HG03521 (cell line): ENCODE measurements around the gene CELA2A.
"Not testable (repeated sequence)": the region's sequence is repeated elsewhere in the genome, so short reads cannot be mapped to it uniquely, and the experiment has no call there.

Experiments used
- ATAC-seq: cut with Tn5 transposase; IDR thresholded peaks from one replicate; pipeline ENCODE4 v1.9.1; 2021; ENCODE audit warnings: mild to moderate bottlenecking, moderate library complexity; ENCODE audit not compliant: unreplicated experiment

Gene CELA2A

DNA sequence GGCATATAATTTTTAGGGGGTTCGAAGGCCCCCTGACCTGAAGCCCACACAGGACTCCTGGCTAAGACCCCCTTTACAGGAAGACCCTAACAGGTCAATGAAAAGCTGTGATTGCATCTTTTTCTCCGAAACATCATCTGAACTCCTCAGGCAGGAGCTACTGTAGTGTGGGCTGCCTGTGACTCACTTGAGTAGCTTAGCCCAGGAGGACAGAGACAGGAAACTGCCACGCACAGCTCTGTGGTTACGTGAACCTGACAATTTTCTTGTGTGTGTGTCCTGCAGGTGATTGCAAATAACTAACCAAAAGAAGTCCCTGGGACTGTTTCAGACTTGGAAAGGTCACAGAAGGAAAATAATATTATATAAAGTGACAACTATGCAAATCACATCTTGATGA, 34.5 kb downstream of the CELA2A start:
- not testable (repeated sequence) for ATAC-seq

DNA sequence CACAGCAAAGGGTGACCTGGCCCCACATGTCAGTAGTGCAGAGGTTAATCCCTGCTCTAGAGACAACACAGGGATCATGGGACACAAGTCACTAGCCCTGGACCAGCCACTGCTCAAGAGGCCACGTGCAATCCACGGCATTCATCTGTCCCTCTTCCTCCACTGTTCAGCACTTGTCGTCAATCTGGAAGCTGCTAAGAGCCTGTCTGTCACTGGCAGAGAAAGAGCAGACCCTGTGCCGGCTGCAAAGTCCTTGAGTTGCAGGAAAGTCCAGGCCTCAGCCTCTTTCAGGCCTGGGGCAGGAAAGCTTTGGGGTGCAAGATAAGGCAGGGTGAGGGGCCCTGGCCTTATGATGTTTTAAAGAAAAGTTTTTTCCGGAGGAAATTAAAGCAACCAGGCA, 36.1 kb downstream of the CELA2A start:
- no peak for ATAC-seq

DNA sequence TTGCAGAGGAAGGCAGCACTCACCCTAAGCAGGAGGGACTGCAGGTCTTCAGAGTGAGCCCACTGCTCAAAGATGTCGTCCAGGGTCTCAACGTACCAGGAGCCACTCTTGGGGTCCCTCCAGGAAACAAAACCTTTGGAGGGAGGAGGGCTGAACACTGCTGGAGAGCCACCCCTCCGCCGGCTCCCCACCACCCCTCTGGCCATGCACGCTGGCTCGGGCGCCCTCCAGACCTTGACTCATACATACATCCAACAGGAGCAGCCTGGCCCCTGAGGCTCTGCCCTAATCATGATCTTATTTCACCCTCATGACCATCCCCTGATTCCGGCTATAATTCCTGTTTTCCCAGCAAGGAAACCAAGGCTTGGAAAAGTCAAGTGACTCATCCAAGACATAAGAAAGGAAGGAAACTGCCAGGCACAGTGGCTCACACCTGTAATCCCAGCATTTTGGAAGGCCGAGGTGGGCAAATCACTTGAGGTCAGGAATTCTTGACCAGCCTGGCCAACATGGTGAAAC, 37.4 kb downstream of the CELA2A start:
- ATAC-seq = no peak

DNA sequence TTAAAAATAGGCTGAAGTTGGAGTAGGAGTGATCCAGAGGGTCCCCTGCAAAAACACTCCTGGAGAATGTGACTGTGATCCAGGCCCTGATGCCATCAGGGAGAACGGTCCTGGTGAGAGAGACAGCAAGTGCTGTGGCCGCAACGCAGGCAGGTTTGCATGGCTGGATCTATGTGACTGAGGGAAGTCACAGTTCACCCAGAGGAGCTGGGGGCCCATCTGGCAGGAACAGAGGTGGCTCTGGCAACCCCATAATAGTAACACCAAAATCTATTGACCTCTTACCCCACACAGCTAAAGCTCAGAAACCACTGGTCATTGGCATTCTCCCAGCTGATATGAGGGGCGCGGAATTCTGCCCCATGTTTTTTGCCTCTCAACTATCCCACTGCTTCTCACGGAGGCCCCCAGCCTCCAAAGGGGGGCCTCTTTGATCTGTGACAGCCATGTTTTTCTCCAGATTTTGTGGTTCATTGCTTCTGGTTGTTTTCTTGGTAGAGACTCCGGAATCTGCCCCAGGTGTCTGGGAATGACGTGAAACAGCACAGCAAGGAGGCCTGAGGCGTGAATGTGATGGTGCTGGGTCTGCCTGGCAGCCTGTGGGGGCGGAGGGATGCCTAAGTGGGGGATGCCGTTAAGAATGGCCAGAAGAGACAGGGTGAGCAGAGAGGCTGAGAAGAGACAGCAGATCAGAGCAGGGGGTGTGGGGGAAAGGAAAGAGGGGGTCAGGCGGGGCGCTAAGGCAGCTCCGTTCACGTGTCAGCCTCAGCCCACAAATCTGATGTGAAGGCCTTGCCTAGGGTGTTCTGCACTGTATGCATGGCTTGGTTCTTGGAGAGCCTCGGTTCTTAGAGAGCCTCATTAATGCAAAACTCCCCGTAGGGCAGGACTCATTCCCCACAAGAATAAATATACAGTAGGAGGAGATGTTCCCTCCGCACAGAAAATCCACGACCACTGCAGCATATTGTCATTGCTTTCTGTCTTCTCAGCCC, 43.9 kb downstream of the CELA2A start:
- no peak for ATAC-seq

DNA sequence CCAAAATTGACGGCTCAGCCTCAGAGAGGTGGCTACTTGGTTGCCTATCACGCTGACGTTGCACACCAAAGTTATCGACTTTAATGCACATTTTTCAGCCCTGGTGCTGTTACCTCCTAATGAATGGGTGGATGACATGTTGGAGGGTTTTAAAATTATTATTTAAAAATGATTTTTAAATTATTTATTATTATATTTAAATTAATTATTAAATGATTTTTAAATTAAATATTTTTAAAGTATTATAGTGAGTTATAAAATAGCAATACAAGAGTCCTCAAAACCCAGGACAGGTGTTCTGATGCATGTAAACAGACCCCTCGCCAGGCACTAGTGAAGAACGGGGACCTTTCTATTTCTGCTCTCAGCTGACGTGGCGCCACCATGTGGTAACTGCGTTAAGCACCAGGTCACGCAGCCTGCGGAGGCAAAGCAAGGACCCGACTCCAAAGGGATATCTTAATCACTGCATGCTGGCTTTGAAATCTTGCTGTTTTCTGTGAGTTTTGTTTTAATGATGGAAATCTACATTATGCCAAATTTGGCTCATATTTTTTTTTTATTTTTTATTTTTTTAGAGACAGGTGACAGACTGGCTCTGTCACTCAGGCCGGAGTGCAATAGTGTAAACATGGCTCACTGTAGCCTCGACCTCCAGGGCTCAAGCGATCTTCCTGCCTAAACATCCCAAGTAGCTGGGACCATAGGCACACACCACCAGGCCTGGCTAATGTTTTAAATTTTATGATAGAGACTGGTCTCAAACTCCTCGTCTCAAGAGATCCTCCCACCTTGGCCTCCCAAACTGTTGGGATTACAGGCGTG, 44.9 kb downstream of the CELA2A start:
- no peak for ATAC-seq

DNA sequence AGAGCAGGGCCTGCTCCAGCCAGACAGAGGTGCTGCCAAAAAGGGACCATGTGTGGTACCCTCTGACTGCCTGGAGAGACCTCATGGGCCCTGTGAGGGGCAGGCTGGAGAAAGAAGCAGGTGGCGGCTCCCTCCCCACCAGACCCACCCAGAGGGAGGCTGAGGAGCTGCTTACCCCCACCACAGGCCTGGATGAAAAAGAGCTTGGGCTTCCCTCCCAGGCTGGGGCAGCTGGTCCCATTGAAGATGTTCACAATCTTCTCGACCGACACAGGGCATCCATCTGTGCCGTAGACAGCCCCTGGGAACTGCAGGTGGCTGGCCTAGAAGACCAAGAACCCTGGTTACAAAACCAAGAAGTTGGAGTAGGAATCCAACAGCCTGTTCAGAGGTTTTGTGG, 47.9 kb downstream of the CELA2A start:
- ATAC-seq = no peak

DNA sequence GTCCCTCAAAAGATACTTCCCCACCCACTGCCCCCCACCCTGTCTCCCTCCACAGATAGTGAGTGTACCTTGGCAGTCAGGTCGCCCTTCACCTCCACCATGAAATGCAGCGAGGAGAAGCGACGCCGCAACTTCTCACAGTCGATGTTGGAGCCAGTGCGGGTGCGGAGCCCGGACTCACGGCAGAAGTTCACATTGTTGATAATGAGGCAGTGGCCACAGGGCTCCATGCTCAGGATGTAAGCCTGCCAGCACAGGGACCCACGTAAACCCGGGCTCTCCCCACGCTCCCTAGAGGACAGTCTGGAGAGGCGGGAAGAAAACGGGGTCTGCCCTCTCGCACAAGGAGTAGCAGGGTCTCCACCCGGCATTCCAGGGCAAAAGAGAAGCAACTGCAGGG, 50.3 kb downstream of the CELA2A start:
- no peak for ATAC-seq

DNA sequence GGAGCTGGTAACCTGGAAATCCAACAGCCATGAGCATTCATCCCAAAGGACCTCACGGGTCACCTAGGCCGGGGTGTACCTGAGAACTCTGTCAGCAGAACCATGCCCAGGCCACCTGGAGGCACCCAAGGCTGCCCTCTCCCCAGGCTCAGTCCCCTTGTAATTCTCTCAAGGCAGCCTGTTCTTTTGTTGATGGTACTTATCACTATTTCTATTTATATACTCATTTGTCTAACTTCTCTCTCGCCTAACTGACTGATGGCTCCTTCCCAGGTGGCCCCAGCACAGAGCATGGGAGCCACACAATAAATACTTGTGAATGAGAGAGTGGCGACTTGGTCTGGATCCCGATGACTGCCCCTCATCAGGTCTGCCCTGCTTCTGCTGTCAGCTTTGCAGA, 50.7 kb downstream of the CELA2A start:
- ATAC-seq = no peak

DNA sequence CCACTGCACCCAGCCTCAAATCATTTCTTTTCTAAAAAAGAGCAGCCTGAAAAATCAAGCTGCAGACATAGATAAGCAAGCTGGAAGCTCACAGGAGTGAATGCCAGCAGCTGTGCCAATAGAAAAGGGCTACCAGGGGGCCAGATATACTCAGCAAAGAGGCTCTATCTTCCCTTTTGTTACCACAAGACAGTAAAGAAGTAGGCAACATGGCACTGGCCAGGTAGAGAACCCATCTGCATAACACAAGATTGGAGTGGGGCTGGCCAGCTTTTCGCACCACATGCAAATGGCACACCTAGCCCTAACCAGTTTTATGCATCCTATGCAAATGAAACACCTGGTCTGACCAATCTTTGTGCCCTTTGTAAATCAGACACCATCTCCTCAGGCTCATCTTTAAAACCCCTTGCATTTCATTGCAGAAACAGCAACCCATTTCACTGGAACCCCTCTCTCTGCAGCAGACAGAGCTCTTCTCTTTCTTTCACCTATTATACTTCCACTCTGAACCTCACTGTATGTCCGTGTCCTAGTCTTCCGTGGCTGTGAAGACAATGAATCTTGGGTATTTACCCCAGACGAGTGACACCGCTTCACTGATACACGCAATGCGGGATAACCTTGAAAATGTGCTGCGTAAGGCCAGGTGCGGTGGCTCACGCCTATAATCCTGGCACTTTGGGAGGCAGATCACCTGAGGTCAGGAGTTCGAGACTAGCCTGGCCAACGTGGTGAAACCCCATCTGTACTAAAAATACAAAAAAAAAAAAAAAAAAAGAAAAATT, 52.4 kb downstream of the CELA2A start:
- no peak for ATAC-seq

DNA sequence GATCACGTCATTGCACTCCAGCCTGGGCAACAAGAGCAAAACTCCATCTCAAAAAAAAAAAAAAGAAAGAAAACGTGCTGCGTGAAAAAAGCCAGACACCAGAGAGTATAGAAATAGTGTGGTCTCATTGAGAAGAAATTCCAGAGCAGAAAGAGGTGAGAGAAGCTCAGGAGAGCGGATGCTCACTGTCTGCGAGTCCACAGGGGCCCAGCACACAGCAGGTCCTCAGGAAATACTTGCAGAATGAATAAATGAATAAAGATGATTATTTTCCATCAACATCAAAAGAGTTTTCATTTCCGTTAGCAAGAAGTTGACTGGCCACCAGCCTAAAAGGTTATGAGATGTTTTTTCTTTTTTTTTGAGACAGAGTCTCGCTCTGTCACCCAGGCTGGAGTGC, 53.1 kb downstream of the CELA2A start:
- no peak for ATAC-seq

DNA sequence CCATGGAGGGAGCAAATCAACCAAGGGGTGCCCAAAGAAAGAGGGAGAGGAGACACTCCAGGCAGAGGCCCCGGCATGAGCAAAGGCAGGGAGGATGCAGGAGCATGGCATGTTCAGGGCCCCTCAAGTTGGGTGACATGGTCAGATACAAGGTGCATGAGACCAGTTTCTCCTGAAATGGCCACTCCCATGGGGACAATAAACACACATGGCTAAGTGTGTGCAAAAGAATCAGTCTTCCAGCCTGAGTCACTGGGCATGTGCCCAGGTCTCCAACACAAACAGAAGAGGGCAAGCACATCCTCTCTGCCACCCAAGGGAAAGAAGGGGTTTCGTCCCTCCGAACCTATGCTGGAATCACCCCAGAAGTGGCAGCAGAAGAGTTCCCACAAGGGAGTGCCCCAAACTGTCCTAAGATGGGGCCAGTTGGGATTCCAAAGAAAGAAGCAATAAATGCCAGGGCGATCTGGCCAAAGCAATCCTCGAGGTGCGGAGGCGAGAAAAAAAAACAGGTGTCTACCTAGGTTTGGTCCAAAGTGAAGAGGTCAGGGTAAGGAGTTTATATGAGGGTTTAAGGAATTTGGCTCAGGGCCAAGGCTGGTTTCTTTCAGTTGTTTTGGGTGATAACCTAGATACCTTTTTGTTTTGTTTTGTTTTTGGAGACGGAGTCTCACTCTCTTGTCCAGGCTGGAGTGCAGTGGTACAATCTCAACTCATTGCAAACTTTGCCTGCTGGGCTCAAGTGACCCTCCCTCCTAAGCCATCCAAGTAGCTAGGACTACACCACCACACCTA, 54.3 kb downstream of the CELA2A start:
- ATAC-seq = no peak

DNA sequence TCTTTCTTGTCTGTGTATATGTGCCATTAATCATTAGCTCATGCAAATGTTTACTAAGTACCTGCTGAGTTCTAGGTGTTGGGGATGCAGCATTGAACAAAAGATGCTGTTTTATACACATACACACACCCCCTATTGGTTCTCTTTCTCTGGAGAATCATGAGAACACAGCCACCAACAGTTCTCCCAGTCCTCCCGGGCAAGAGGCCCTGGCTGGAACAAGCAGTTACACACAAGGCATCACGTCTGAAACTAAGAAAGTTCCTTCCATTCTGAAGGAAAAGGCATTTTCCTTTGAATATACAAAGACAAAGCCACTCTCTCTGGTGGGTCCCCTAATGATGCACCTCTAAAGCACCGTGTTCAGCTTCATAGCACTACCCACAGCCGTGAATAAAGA, 56.7 kb downstream of the CELA2A start:
- no peak for ATAC-seq

DNA sequence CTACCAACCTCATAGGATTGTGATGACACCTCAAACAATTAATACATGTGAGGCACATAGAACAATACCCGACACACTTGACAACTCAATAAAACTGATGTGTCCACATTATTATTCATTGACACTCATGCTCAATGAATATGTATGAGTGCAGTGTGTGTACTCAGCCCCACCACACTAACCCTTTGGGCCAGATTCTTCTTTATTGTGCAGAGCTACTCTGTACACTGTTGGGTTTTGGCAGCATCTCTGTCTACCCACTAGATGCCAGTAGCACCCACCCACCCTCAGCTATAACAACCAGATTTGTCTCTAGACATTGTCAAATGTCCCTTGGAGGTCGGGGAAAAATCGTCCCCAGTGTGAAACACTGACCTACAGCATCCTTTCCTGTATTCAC, 57.4 kb downstream of the CELA2A start:
- no peak for ATAC-seq

DNA sequence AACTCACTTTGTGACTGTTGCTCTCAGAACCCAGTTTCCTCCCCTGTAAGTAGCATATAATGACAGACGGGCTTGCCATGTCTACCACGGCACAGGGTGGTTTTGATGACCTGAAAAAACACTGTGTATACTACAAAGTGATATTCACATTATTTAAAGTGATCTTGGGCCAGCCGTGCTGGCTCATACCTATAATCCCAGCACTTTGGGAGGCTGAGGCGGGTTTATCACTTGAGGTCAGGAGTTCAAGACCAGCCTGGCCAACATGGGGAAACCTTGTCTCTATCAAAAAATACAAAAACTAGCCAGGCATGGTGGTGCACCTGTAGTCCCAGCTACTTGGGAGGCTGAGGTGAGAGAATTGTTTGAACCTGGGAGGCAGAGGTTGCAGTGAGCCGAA, 58.0 kb downstream of the CELA2A start:
- ATAC-seq = not testable (repeated sequence)

DNA sequence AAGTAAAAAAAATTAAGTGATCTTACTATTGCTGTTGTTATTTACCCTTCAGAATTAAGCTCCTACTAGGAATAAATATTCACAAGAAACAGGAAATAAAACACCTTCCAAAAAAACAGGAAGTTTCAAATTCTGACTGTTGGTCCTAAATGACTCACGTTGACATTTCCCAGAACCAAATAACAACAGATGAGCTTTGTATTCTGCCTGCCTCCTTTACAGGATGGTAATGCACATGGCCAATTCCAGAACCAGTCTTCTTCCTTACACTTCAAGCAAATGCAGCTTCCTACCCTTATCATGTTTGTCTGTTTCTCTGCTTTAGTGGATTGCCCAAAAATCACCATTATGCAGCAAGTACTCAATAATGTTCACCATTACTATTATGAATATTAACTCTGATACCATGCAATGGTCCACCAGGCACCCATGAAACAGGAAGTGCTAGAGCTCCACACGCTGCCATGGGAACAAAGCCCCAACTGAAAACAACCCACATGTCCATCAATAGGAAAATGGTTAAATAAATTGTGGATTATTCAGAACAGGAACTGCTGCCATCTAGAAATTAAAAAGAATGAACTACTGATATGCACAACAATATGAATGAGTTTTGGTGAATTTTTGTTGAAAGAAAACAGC, 58.6 kb downstream of the CELA2A start:
- ATAC-seq = no peak

DNA sequence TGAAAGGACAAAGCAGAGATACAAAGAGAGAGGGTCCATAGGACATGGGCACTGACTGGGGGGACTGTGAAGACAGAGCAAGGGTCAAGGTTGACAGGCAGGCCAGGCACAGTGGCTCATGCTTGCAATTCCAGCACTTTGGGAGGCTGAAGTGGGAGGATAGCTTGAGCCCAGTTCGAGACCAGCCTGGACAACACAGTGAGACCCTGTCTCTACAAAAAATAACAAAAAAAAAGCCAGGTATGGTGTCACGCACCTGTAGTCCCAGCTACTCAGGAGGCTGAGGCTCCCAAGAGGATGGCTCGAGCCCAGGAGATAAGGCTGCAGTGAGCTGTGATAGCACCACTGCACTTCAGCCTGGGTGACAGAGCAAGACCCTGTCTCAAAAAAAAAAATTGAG, 63.1 kb downstream of the CELA2A start:
- no peak for ATAC-seq

DNA sequence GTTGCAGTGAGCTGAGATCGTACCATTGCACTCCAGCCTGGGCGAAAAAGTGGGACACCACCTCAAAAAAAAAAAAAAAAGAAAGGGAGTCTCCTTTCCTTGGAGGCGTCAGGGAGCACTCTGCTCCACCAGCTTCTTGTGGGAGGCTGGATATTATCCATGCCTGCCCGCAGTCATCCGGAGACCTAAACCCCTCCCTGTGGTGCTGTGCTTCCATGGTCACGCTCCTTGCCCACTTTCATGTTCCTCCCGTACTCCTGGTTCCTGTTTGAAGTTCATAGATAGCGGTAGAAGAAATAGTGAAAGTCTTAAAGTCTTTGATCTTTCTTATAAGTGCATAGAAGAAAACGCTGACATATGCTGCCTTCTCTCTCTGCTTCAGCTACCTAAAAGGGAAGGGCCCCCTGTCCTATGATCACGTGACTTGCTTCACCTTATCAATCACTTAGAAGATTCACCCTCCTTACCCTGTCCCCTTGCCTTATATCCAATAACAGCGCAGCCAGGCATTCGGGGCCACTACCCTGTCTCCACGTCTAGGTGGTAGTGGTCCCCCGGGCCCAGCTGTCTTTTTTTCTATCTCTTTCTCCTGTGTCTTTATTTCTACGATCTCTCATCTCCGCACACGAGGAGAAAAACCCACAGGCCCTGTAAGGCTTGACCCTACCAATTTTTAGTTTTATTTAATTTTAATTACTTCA, 64.8 kb downstream of the CELA2A start:
- ATAC-seq = not testable (repeated sequence)
